Calu3 (cell line): ENCODE measurements around the gene RASSF8. TPM values are rescaled to one million over a fixed set of nuclear protein-coding genes. Genes with fewer than 3 reads are reported as not detected.

Source experiments
- BruUV-seq: library from RNA; stranded (reverse); fragments of 400-500 nt; replicated peaks from 2 replicates; lab custom pipeline; 2021; lab: Mats Ljungman, UMichigan
- CTCF ChIA-PET: fragments of 300-600 bp; sonication (Branson Sonifier 250); formaldehyde crosslinking; loops from one replicate; lab custom pipeline; 2022; ENCODE audit warnings: antibody characterized with exemption; lab: Charles Lee
- DNase-seq: peaks from one replicate; pipeline ENCODE4 v3.0.0; 2022
- H3K27ac Mint-ChIP-seq: one replicate; pipeline ENCODE4 v1.8.0; 2022; ENCODE audit warnings: mixed read lengths; ENCODE audit not compliant: unreplicated experiment
- H3K27me3 Mint-ChIP-seq: one replicate; pipeline ENCODE4 v1.8.0; 2022; ENCODE audit warnings: mixed read lengths; ENCODE audit not compliant: unreplicated experiment
- H3K36me3 Mint-ChIP-seq: one replicate; pipeline ENCODE4 v1.8.0; 2022; ENCODE audit warnings: mild to moderate bottlenecking, moderate library complexity, mixed read lengths; ENCODE audit not compliant: insufficient read depth, unreplicated experiment
- H3K4me1 Mint-ChIP-seq: one replicate; pipeline ENCODE4 v1.8.0; 2022; ENCODE audit warnings: mild to moderate bottlenecking, low read depth, mixed read lengths; ENCODE audit not compliant: unreplicated experiment
- H3K4me3 Mint-ChIP-seq: one replicate; pipeline ENCODE4 v1.8.0; 2022; ENCODE audit warnings: mild to moderate bottlenecking, low read depth, moderate library complexity, mixed read lengths; ENCODE audit not compliant: unreplicated experiment
- H3K9me3 Mint-ChIP-seq: one replicate; pipeline ENCODE4 v1.8.0; 2022; ENCODE audit warnings: low read depth, mixed read lengths; ENCODE audit not compliant: unreplicated experiment
- CTCF ChIP-seq: fragments of 200-600 bp; IDR thresholded peaks from one replicate; pipeline ENCODE4 v1.8.0; 2022; ENCODE audit warnings: antibody characterized with exemption; ENCODE audit not compliant: unreplicated experiment
- intact Hi-C: fragments of 100-400 bp; cut with micrococcal nuclease; formaldehyde crosslinking; loops from one replicate; pipeline ENCODE4 v1.10.0; 2022; ENCODE audit not compliant: unreplicated experiment
- total RNA-seq: library from RNA; stranded (reverse); gene quantifications from 2 replicates; pipeline ENCODE4 v1.2.3, GENCODE V29; 2022

The RASSF8 gene
- total RNA-seq, 1 experiment from 2014 or later, result 26.6 TPM

- Mint-ChIP-seq H3K27ac (no peak overlapping the region), H3K4me1 (peaks cover 10% of the 10 kb centered on the region), H3K27me3 (no peaks in the 10 kb centered on the region), H3K4me3 (no peak overlapping the region), H3K36me3 (no peaks in the 10 kb centered on the region), H3K9me3 (no peaks in the 10 kb centered on the region)
- CTCF ChIA-PET, result no interaction called here
- BruUV-seq, result no TSS peak
- no peak for DNase-seq
- TF ChIP-seq CTCF, result no peak
- intact Hi-C loops, result loop anchor here (5.0 kb wide), 1 partner anchor 33 kb away; no protein-coding TSS in a partner anchor
Observed at GRCh38 chr12:25994901-25995625, 36.6 kb downstream of the RASSF8 start.

GRCh38 chr12:25995906-25996305 is 37.4 kb downstream of the RASSF8 start:
- H3K27ac Mint-ChIP-seq, result no peak overlapping the region
- H3K36me3 Mint-ChIP-seq, result no peaks in the 10 kb centered on the region
- CTCF ChIA-PET, result no interaction called here
- no peaks in the 10 kb centered on the region for H3K9me3 Mint-ChIP-seq
- no peak overlapping the region for H3K4me3 Mint-ChIP-seq
- no peaks in the 10 kb centered on the region for H3K27me3 Mint-ChIP-seq
- peaks cover 10% of the 10 kb centered on the region for H3K4me1 Mint-ChIP-seq
- no TSS peak for BruUV-seq
- intact Hi-C loops, result loop anchor here (5.0 kb wide), 1 partner anchor 34 kb away; no protein-coding TSS in a partner anchor
- no peak for TF ChIP-seq CTCF
- DNase-seq, result no peak

- Mint-ChIP-seq H3K36me3 (no peaks in the 10 kb centered on the region), H3K27me3 (no peaks in the 10 kb centered on the region), H3K4me1 (peaks cover 10% of the 10 kb centered on the region), H3K27ac (no peak overlapping the region), H3K9me3 (no peaks in the 10 kb centered on the region), H3K4me3 (no peak overlapping the region)
- no TSS peak for BruUV-seq
- no peak for DNase-seq
- intact Hi-C loops, result loop anchor here (5.0 kb wide), 1 partner anchor 34 kb away; no protein-coding TSS in a partner anchor
- no peak for TF ChIP-seq CTCF
- CTCF ChIA-PET, result no interaction called here
Observed at GRCh38 chr12:25996677-25997076, 38.2 kb downstream of the RASSF8 start.

GRCh38 chr12:25997201-25997963 is 38.9 kb downstream of the RASSF8 start:
- BruUV-seq, result no TSS peak
- CTCF ChIA-PET, result interaction anchor here (0.6 kb wide), 1 partner anchor 14 kb away, joined by 5 read pairs; no protein-coding TSS in a partner anchor
- DNase-seq, result no peak
- Mint-ChIP-seq H3K36me3 (no peaks in the 10 kb centered on the region), H3K4me3 (no peak overlapping the region), H3K27ac (no peak overlapping the region), H3K27me3 (no peaks in the 10 kb centered on the region), H3K4me1 (peaks cover 5% of the 10 kb centered on the region), H3K9me3 (no peaks in the 10 kb centered on the region)
- intact Hi-C loops, result loop anchor here (5.0 kb wide), 1 partner anchor 35 kb away; no protein-coding TSS in a partner anchor
- no peak for TF ChIP-seq CTCF
